CD14-positive monocyte (primary cell): ENCODE results near the gene GMPR. TPM values are rescaled to one million over a fixed set of nuclear protein-coding genes. Genes with fewer than 3 reads are reported as not detected.

ENCODE experiments used
- DNase-seq, 3 donors: peaks; one replicate each; pipeline ENCODE4 v3.0.0-alpha.2; 2011 to 2022
- H2AFZ ChIP-seq: 2 replicates; pipeline ENCODE4 v1.6.0; 2012; ENCODE audit warnings: mild to moderate bottlenecking, low read depth, low read length, inconsistent platforms; ENCODE audit not compliant: insufficient read depth, poor library complexity, severe bottlenecking
- H3K27ac ChIP-seq, 2 donors: 1 replicate in 1 of 2; 2 replicates in 1 of 2; pipeline ENCODE4 v1.5.1; 2012 to 2013; ENCODE audit warnings: low read length in 2 of 2, control low read depth in 1 of 2, inconsistent platforms in 1 of 2, low read depth in 1 of 2, mild to moderate bottlenecking in 1 of 2
- H3K27me3 ChIP-seq, 2 donors: one replicate each; pipeline versions ENCODE4 v1.6.0 to v1.6.1; 2011 to 2013; ENCODE audit warnings: low read length in 2 of 2; ENCODE audit not compliant: control insufficient read depth in 2 of 2, insufficient read depth in 2 of 2
- H3K36me3 ChIP-seq, 2 donors: replicated peaks in 1 of 2; 1 replicate in 1 of 2; 2 replicates in 1 of 2; pipeline versions ENCODE4 v1.5.1 to v1.6.1; 2012 to 2013; ENCODE audit warnings: low read length in 2 of 2, control low read depth in 1 of 2, inconsistent platforms in 1 of 2, mild to moderate bottlenecking in 1 of 2; ENCODE audit not compliant: insufficient read depth in 2 of 2, control insufficient read depth in 1 of 2
- H3K4me1 ChIP-seq, 2 donors: 1 replicate in 1 of 2; 2 replicates in 1 of 2; pipeline versions ENCODE4 v1.5.1 to v1.6.1; 2012 to 2013; ENCODE audit warnings: low read length in 2 of 2, control low read depth in 1 of 2, inconsistent platforms in 1 of 2, mild to moderate bottlenecking in 1 of 2, moderate library complexity in 1 of 2; ENCODE audit not compliant: insufficient read depth in 2 of 2, control insufficient read depth in 1 of 2
- H3K4me2 ChIP-seq: replicated peaks from 2 replicates; pipeline ENCODE3; 2012; ENCODE audit warnings: low read length, moderate library complexity, mild to moderate bottlenecking; ENCODE audit not compliant: poor library complexity, severe bottlenecking; ENCODE audit errors: extremely low read depth
- H3K4me3 ChIP-seq, 3 experiments: fragments of 200-600 bp in 1 of 3; sonication (generic) in 1 of 3; replicated peaks in 1 of 3; 1 replicate in 2 of 3; 2 replicates in 1 of 3; pipeline ENCODE4 v1.5.1; 2011 to 2013; ENCODE audit warnings: low read length in 3 of 3, mild to moderate bottlenecking in 3 of 3, control low read depth in 2 of 3, low read depth in 2 of 3, inconsistent platforms in 1 of 3, moderate library complexity in 1 of 3
- H3K79me2 ChIP-seq: 2 replicates; pipeline ENCODE4 v1.6.0; 2012; ENCODE audit warnings: mild to moderate bottlenecking, control low read depth, inconsistent platforms, low read length, moderate library complexity; ENCODE audit not compliant: insufficient read depth
- H3K9ac ChIP-seq: 2 replicates; pipeline ENCODE4 v1.6.0; 2017; ENCODE audit warnings: low read length, mild to moderate bottlenecking; ENCODE audit not compliant: insufficient read depth, poor library complexity, severe bottlenecking
- H3K9me3 ChIP-seq, 2 donors: replicated peaks in 1 of 2; 1 replicate in 1 of 2; 2 replicates in 1 of 2; pipeline versions ENCODE4 v1.5.1 to v1.6.1; 2012 to 2013; ENCODE audit warnings: low read length in 2 of 2, control low read depth in 1 of 2; ENCODE audit not compliant: control insufficient read depth in 1 of 2, insufficient read depth in 1 of 2
- H4K20me1 ChIP-seq: 2 replicates; pipeline ENCODE4 v1.6.0; 2012; ENCODE audit warnings: mild to moderate bottlenecking, low read length, control low read depth, moderate library complexity; ENCODE audit not compliant: insufficient read depth
- H3K27ac Mint-ChIP-seq, 7 donors: one replicate each; pipeline ENCODE4 v1.8.0; 2020; ENCODE audit warnings: mild to moderate bottlenecking in 7 of 7, mixed read lengths in 7 of 7, moderate library complexity in 6 of 7, inconsistent platforms in 2 of 7
- H3K27me3 Mint-ChIP-seq, 3 donors: one replicate each; pipeline ENCODE4 v1.8.0; 2021 to 2022; ENCODE audit warnings: low read depth in 3 of 3, mild to moderate bottlenecking in 3 of 3, mixed read lengths in 3 of 3, moderate library complexity in 3 of 3, inconsistent platforms in 1 of 3
- H3K36me3 Mint-ChIP-seq, 2 donors: one replicate each; pipeline ENCODE4 v1.8.0; 2020; ENCODE audit warnings: mixed read lengths in 2 of 2, inconsistent platforms in 1 of 2, mild to moderate bottlenecking in 1 of 2
- H3K4me1 Mint-ChIP-seq: one replicate; pipeline ENCODE4 v1.8.0; 2020; ENCODE audit warnings: mild to moderate bottlenecking, mixed read lengths
- H3K4me3 Mint-ChIP-seq, 2 donors: one replicate each; pipeline ENCODE4 v1.8.0; 2020; ENCODE audit warnings: mild to moderate bottlenecking in 2 of 2, mixed read lengths in 2 of 2, moderate library complexity in 1 of 2
- H3K9me3 Mint-ChIP-seq, 7 donors: one replicate each; pipeline ENCODE4 v1.8.0; 2020 to 2022; ENCODE audit warnings: mixed read lengths in 7 of 7, mild to moderate bottlenecking in 6 of 7, moderate library complexity in 6 of 7, inconsistent platforms in 2 of 7
- WGBS: methylation state at CpG from one replicate; pipeline ENCODE4 v1.1.5; 2013; ENCODE audit warnings: missing lambda C conversion rate; ENCODE audit not compliant: insufficient coverage; 5-methylcytosine and 5-hydroxymethylcytosine counted together
- intact Hi-C, 2 donors: fragments of 100-400 bp; cut with micrococcal nuclease; formaldehyde crosslinking; loops; one replicate each; pipeline versions ENCODE4 v1.15.0 to v1.15.1; 2023
- polyA plus RNA-seq, 3 donors: library from polyadenylated mRNA; depleted of rRNA in 1 of 3; unstranded in 2 of 3; stranded (reverse) in 1 of 3; fragments of 300-500 nt in 2 of 3; fragments of >200 nt in 1 of 3; fragmentation: Illumina TruSeq in 2 of 3; gene quantifications; 1 replicate in 2 of 3; 2 replicates in 1 of 3; pipeline ENCODE4 v1.2.3, GENCODE V29; 2012 to 2021
- TF ChIP-seq, protein P1 (sequence below): fragments of 200-600 bp; IDR thresholded peaks from one replicate; pipeline ENCODE4 v1.8.0; 2022; ENCODE audit warnings: antibody characterized with exemption, mild to moderate bottlenecking

Gene GMPR
- polyA plus RNA-seq, 3 donors = 1.9 to 3.8 (median 3.2) TPM

DNA sequence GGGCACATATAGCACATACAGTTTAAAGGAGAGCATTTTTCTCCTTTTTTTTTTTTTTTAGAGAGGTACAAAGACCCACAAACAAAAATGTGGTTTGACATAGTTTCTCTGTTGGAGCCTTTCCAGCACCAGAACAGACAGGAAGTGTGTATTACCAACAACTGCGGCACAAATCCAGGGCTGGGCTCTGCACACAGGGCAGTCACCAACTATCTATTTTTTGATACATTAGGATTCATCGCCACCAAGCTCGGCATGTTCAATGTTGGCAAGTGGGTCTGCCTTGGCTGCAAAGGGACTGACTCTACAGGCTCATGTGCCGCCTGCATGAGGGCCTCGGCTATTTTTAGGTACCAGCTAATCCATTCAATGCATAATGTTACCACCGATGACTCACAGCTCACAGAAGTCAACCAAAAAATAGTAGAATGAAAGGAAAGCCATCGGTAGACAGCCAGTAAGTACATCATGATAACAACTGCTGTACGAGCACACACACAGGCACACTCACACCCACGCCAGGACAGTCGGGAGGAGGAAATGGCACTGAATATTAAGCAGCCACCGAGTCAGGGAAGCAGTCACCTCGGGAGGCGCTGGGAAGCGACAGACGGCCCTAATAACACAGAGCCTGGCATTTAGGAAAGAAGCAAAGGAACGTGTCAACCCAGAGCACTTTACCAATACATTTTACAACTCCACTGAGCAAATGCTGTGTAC is 81.6 kb downstream of the GMPR start:
- Mint-ChIP-seq H3K36me3 (peaks cover 40 to 41% of the 10 kb centered on the region in 2 donors), H3K27me3 (peaks cover 0 to 3% (median 3%) of the 10 kb centered on the region in 3 donors), H3K4me3 (peak overlapping the region; percentile 44 to 79), H3K4me1 (peaks cover 40% of the 10 kb centered on the region), H3K27ac (peak overlapping the region; percentile 14 to 88 (median 76)), H3K9me3 (no peaks in the 10 kb centered on the region)
- H3K9me3 ChIP-seq = no peaks in the 10 kb centered on the region
- 0% methylated on average over 4 of the region's 16 CpGs for WGBS
- H2AFZ ChIP-seq = peak overlapping the region; percentile 8
- H3K36me3 ChIP-seq = peaks cover 0 to 26% of the 10 kb centered on the region in 2 donors
- H3K4me2 ChIP-seq = peak overlapping the region; percentile 47
- H3K27me3 ChIP-seq = no peaks in the 10 kb centered on the region
- peaks cover 48% of the 10 kb centered on the region for H4K20me1 ChIP-seq
- H3K4me3 ChIP-seq = peak overlapping the region in 1 of 3 experiments; percentile 38
- peak overlapping the region; percentile 2 for H3K9ac ChIP-seq
- H3K4me1 ChIP-seq = peaks cover 27 to 32% of the 10 kb centered on the region in 2 donors
- intact Hi-C loops = no loop called here
- DNase-seq = peak; percentile 54 to 67 (median 56)
- peak overlapping the region in 1 of 2 donors; percentile 55 for H3K27ac ChIP-seq
- TF ChIP-seq, protein P1, sequence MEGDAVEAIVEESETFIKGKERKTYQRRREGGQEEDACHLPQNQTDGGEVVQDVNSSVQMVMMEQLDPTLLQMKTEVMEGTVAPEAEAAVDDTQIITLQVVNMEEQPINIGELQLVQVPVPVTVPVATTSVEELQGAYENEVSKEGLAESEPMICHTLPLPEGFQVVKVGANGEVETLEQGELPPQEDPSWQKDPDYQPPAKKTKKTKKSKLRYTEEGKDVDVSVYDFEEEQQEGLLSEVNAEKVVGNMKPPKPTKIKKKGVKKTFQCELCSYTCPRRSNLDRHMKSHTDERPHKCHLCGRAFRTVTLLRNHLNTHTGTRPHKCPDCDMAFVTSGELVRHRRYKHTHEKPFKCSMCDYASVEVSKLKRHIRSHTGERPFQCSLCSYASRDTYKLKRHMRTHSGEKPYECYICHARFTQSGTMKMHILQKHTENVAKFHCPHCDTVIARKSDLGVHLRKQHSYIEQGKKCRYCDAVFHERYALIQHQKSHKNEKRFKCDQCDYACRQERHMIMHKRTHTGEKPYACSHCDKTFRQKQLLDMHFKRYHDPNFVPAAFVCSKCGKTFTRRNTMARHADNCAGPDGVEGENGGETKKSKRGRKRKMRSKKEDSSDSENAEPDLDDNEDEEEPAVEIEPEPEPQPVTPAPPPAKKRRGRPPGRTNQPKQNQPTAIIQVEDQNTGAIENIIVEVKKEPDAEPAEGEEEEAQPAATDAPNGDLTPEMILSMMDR = no peak
- H3K79me2 ChIP-seq = no peaks in the 10 kb centered on the region

DNA sequence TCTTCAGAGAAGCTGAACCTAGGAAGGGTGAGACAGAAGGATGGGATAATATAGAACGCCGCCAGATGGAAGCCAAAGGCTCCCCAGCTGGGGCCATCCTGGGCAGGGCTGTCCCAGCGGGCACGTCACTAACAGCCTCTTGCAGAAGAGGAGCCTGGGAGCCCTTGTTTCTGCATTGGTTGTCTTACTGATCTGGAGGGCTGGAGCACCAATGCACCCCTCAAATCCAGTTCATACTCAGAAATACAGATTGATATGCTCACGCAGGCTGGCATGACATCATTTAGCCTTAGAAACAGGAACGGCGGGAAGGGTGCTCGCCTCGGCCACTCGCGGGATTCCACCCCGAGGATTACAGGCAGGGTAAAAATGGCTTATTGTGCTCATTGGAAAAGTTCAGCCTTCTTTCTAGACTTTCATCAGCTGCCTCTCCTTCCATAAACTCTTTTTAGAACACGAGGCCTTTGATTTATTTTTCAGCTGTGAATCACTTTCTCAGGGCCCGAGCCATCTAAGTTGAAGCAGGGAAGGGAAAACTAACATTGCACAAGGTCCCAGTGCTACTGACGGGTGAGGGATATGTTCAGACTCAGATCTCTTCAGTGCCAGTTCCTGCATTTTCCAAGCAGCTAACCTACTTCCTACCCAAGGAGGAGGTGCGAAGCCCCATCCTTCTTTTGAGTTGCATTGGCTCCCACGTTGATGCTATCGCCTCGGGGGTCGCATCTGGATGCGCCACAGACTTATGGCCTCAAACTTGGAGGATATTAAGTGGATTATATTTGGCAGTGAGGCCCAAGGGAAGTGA is 82.3 kb downstream of the GMPR start:
- H3K4me1 ChIP-seq = peaks cover 27 to 32% of the 10 kb centered on the region in 2 donors
- no peak overlapping the region for H3K9ac ChIP-seq
- peaks cover 40 to 44% of the 10 kb centered on the region in 2 donors for H3K36me3 Mint-ChIP-seq
- peaks cover 0 to 3% (median 1%) of the 10 kb centered on the region in 3 donors for H3K27me3 Mint-ChIP-seq
- H3K4me2 ChIP-seq = peak overlapping the region; percentile 47
- peak overlapping the region; percentile 5 to 88 (median 76) for H3K27ac Mint-ChIP-seq
- DNase-seq = peak in 1 of 3 donors; percentile 17
- H3K9me3 Mint-ChIP-seq = no peaks in the 10 kb centered on the region
- H3K27ac ChIP-seq = peak overlapping the region in 1 of 2 donors; percentile 55
- no peaks in the 10 kb centered on the region for H3K27me3 ChIP-seq
- peak overlapping the region in 1 of 3 experiments; percentile 38 for H3K4me3 ChIP-seq
- intact Hi-C loops = no loop called here
- 88% methylated on average over 4 of the region's 21 CpGs for WGBS
- peak overlapping the region in 1 of 2 donors; percentile 79 for H3K4me3 Mint-ChIP-seq
- H3K9me3 ChIP-seq = no peaks in the 10 kb centered on the region
- peaks cover 0 to 31% of the 10 kb centered on the region in 2 donors for H3K36me3 ChIP-seq
- no peaks in the 10 kb centered on the region for H3K79me2 ChIP-seq
- TF ChIP-seq, protein P1 = no peak
- H2AFZ ChIP-seq = no peak overlapping the region
- peaks cover 48% of the 10 kb centered on the region for H4K20me1 ChIP-seq
- peaks cover 40% of the 10 kb centered on the region for H3K4me1 Mint-ChIP-seq
